GM19467 (cell line): Measurements from ENCODE around the gene C8G.

Source experiments
- ATAC-seq: cut with Tn5 transposase; IDR thresholded peaks from one replicate; pipeline ENCODE4 v1.9.1; 2021; ENCODE audit warnings: mild to moderate bottlenecking, moderate library complexity; ENCODE audit not compliant: unreplicated experiment

C8G gene

GRCh38 chr9:136944519-136945332 lies at the start of gene C8G, which contains the start of gene FBXW5:
C8G (plus strand) TSS chr9:136945243; CDS start chr9:136945321, 78 bp downstream.
FBXW5 (minus strand) TSS chr9:136944738; CDS start chr9:136944083, 655 bp downstream.
- peak; percentile 70 for ATAC-seq

DNA sequence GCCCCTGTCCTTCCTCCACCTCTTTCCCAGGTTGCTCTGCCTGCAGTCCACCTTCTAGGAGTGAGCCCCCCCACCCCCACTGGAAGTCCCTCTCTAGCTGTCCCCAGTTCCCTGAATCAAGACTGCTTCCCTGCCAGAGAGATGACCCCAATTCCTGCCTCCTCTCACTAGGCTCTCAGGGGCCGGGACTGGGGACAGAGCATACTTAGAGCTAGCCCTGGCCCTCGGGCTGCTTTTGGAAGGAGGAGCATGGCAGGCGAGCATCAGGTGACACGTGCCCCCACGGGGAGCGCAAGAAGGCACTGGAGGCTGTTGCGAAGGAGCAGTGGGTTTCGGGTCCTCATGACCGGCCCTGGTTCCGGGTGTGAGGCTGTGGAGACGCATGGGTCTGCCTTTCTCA lies 49.0 kb upstream of the C8G start:
- no peak for ATAC-seq

DNA sequence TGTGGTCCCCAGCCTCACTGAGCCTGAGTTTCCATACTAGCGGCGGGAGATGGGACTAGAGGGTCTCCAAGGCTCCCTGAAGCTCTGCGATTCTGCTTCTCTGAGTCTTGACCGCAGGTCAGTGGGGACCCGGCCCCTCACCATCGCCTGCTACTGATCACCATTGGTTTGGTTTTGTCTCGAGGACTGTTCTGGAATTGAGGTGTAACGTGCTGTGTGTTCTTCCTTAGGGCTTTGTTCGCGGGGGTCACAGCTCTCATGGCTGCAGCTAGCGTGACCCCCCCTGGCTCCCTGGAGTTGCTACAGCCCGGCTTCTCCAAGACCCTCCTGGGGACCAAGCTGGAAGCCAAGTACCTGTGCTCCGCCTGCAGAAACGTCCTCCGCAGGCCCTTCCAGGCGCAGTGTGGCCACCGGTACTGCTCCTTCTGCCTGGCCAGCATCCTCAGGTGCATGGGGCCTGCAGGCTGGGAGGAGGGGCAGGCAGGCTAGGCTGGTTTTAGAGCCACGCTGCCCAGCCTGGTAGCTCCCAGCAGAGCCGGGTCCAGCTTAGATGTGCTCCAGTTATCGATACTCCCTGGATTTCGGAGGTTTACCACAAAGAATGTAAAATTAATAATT lies 46.5 kb upstream of the C8G start:
- ATAC-seq = no peak

DNA sequence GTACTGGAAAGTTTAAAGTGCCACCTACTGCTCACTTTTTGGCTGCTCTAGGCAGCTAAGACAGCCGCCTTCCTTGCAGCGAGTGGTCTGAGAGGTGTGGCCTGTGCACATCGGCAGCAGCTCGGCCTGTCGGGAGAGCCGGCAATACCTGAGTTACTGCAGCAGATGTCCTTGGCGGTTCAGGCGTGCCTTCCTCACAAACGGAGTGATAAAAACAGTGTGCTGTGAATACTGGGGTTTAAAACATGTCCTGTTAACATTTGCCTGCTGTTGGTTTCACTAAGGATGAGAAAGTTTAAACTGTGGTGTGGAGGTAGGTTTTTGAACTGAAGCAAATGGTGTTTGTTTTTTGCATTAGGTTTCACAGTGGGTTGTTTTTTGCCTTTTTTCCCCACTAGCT lies 45.8 kb upstream of the C8G start:
- no peak for ATAC-seq

DNA sequence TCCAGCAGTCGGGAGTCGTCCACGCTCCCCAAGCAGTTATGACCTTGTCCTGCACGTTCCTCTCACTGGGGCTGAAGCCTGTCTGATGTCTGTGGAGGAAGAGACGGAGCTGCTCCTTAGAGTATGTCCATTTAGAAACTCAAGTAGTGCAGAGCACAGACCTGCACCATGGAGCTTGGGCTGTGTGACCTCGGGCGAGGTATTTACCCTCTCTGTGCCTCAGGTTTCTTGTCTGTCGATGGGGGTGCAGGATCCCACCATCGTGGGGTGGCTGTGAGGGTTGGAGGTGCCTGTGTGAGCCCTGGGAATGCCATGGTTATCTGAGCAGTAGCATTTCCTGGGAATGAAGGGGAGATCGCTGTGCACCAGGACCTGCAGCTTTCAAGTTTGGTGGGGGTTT lies 44.5 kb upstream of the C8G start:
- no peak for ATAC-seq

- no peak for ATAC-seq
These were observed 44.0 kb upstream of the C8G start for GRCh38 chr9:136900988-136901515.

- ATAC-seq = peak; percentile 44
These were observed 43.4 kb upstream of the C8G start for GRCh38 chr9:136901516-136902258.

GRCh38 chr9:136902259-136902821 lies 42.7 kb upstream of the C8G start:
- ATAC-seq = peak; percentile 45

GRCh38 chr9:136903041-136903554 lies 41.9 kb upstream of the C8G start:
- ATAC-seq = no peak

DNA sequence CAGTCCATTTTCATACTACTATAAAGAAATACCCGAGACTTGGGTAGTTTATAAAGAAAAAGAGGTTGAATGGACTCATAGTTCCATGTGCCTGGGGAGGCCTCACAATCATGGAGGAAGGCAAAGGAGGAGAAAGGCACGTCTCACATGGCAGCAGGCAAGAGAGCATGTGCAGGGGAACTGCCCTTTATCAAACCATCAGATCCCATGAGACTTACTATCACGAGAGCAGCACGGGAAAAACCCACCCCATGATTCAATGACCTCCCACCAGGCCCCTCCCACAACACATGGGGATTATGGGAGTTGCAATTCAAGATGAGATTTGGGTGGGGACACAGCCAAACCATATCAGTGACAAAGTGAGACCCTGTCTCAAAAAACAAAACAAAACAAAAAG lies 38.8 kb upstream of the C8G start:
- no peak for ATAC-seq

- no peak for ATAC-seq
These were observed 37.8 kb upstream of the C8G start for GRCh38 chr9:136907011-136907914.

GRCh38 chr9:136910197-136910900 lies 34.7 kb upstream of the C8G start:
- ATAC-seq = no peak

GRCh38 chr9:136910901-136911245 lies 34.2 kb upstream of the C8G start:
- ATAC-seq = no peak

DNA sequence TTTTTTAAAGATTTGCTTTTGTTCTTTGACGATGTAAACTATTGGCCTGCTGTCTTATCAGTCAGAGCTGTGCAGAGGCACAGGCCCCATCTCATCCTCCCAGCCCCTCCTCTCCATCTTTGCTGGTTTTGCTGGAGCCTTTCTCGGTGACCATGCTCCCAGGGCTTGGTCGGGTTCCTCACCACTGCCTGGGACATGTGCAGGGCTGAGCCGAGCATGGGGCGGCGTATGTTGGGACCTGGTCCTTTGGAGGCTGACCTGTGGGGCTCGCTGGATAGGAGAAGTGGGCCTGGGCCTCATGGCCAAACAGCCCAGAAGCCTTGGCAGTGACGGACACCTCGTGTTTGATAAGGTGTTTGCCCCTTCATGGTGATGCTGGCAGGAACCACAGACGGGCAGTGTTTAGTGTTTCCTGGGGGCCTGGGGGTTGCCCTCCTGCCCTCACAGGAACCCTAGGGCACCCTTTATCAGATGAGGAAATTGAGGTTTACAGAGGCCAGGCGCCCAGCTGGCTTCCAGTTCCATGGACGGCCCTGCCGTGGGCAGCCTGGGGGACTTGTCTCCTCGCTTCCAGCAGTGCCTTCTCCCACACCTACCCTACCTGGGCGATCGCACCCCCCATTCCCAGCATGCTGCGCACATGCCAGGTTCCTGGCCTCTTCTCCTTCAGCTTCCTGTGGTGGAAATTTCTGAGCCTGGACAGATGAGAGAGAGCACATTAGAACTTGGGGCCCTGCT lies 31.2 kb upstream of the C8G start:
- no peak for ATAC-seq

- ATAC-seq = no peak
These were observed 29.3 kb upstream of the C8G start for GRCh38 chr9:136915632-136916329.

DNA sequence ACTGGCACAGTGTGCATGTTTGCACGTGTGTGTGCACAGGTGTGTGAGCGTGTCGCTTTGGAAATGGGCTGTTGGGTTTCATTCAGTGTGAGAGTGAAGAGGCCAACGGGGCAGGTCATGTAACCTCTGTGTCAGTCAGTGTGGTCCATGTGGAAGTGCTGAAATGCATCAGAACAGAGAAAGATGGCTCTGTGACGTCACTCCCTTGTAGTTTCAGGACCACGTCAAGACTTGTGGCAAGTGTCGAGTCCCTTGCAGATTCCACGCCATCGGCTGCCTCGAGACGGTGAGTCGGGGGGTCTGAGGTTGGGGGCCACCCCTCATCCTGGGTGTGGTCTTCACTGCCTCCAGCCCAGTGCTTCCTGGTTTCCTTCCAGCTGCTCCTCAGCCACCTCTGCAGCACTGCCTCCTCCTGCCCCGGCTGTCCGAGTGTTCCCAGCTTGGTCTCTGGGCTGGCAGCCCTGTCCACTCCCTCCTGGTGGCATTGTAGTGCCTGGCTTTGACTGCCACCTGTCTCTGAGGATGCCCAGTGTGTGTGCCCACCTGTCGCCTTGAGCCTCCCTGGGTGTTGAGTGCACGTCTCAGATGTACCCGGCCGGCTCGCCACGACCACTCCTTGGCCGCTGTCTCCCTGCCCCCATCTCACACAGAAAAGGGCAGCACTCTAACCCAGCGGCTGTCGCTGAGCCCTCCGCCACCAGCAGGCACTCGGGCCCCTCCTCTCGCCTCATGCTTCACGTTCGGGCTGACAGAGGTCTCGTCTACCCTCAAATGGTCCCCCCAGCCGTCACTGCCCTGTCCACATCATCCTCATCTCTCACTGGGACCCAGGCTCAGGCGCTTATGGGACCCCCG lies 28.5 kb upstream of the C8G start:
- no peak for ATAC-seq

GRCh38 chr9:136917902-136918301 lies 27.1 kb upstream of the C8G start:
- no peak for ATAC-seq
